ENCODE data around the gene MARCHF6.

DNA sequence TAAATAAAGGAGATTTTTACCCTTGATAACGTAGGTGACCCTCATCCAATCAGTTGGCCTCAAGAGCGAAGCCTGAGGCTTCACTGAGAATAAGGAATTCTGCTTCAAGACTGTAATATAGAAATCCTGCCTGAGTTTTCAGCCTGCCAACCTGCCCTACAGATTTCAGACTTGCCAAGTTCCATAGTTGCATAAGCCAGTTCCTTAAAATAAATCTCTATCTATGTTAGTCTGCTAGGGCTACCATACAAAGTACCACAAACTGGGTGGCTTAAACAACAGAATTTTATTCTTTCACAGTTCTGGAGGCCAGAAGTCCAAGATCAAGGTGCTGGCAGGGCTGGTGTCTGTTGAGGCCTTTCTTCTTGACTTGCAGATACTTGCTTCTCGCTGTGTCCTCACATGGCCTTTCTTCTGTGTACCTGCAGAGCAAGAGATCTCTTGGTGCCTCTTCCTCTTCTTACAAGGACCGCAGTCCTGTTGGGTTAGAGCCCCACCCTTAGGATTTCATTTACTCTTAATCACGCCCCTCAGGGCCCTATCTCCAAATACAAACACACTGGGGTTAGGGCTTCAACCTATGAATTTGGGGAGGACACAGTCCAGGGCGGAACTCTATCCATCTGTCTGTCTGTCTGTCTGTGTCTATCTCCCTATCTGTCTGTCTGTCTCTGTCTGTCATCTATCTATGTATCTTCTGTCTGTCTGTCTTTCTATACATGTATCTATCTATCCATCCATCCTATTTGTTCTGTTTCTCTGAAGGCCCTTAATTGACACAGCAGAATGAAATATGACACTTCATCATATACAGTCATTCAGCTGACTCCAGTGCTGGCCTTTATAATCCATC lies 28.8 kb upstream of the MARCHF6 start:
- no peak for TF ChIP-seq EZH2 (IDR thresholded peaks at IDR 0.05; ENCODE audit: borderline replicate concordance, insufficient read depth, low read depth, low read length, poor library complexity, severe bottlenecking)
- TF ChIP-seq, protein P1, sequence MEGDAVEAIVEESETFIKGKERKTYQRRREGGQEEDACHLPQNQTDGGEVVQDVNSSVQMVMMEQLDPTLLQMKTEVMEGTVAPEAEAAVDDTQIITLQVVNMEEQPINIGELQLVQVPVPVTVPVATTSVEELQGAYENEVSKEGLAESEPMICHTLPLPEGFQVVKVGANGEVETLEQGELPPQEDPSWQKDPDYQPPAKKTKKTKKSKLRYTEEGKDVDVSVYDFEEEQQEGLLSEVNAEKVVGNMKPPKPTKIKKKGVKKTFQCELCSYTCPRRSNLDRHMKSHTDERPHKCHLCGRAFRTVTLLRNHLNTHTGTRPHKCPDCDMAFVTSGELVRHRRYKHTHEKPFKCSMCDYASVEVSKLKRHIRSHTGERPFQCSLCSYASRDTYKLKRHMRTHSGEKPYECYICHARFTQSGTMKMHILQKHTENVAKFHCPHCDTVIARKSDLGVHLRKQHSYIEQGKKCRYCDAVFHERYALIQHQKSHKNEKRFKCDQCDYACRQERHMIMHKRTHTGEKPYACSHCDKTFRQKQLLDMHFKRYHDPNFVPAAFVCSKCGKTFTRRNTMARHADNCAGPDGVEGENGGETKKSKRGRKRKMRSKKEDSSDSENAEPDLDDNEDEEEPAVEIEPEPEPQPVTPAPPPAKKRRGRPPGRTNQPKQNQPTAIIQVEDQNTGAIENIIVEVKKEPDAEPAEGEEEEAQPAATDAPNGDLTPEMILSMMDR (IDR thresholded peaks at IDR 0.05): no peak
